HepG2 (cell line): Measurements from ENCODE around the gene C2orf49. TPM values are rescaled to one million over a fixed set of nuclear protein-coding genes. Genes with fewer than 3 reads are reported as not detected.
A peak's percentile ranks its signal among the peaks of the same experiment; 100 is the strongest.

Experiments
- BRD4 ChIP-seq: sonication (generic); formaldehyde crosslinking; IDR thresholded peaks from 2 replicates; pipeline ENCODE4 v1.4.0; 2020; ENCODE audit warnings: missing genetic modification reagents
- CEBPZ ChIP-seq: IDR thresholded peaks from 2 replicates; pipeline ENCODE4 v1.6.1; 2012; ENCODE audit warnings: low read length, improper control_type of control experiment
- DDIT3 ChIP-seq: sonication (generic); formaldehyde crosslinking; IDR thresholded peaks from 2 replicates; pipeline ENCODE4 v1.4.0; 2020; ENCODE audit warnings: mild to moderate bottlenecking, missing genetic modification reagents
- GABPA ChIP-seq, 2 experiments: IDR thresholded peaks; 2 replicates each; pipeline ENCODE4 v1.6.1; 2011 to 2016; ENCODE audit warnings: low read depth in 2 of 2, low read length in 1 of 2, missing biosample characterization in 1 of 2, missing genetic modification characterization in 1 of 2
- GZF1 ChIP-seq: sonication (generic); formaldehyde crosslinking; IDR thresholded peaks from 2 replicates; pipeline ENCODE4 v1.5.1; 2020; ENCODE audit warnings: mild to moderate bottlenecking, missing genetic modification reagents
- IKZF5 ChIP-seq: IDR thresholded peaks from 2 replicates; pipeline ENCODE4 v1.6.1; 2018; ENCODE audit warnings: missing genetic modification reagents, mild to moderate bottlenecking, missing compliant biosample characterization
- KAT2B ChIP-seq: fragments of 150-350 bp; IDR thresholded peaks from 2 replicates; pipeline ENCODE4 v1.6.1; 2014; ENCODE audit warnings: low read depth, low read length, borderline replicate concordance
- NAIF1 ChIP-seq: sonication (generic); formaldehyde crosslinking; IDR thresholded peaks from 2 replicates; pipeline ENCODE4 v1.5.0; 2020; ENCODE audit warnings: mild to moderate bottlenecking, missing genetic modification reagents, borderline replicate concordance
- PCBP1 ChIP-seq: fragments of 200-400 bp; formaldehyde crosslinking; IDR thresholded peaks from 2 replicates; pipeline ENCODE4 v1.6.1; 2017; ENCODE audit warnings: mild to moderate bottlenecking, low read depth, low read length, borderline replicate concordance
- POLR2A ChIP-seq, 2 experiments: IDR thresholded peaks; 2 replicates each; pipeline ENCODE4 v1.6.1; 2011; ENCODE audit warnings: low read depth in 2 of 2, low read length in 2 of 2, mild to moderate bottlenecking in 1 of 2, moderate library complexity in 1 of 2; ENCODE audit not compliant: insufficient read depth in 1 of 2
- RNF219 ChIP-seq: sonication (generic); formaldehyde crosslinking; IDR thresholded peaks from 2 replicates; pipeline ENCODE4 v1.5.0; 2020; ENCODE audit warnings: mild to moderate bottlenecking, missing genetic modification reagents
- RORA ChIP-seq: sonication (generic); formaldehyde crosslinking; IDR thresholded peaks from 2 replicates; pipeline ENCODE4 v1.5.0; 2020; ENCODE audit warnings: mild to moderate bottlenecking, missing genetic modification reagents, moderate library complexity
- ZBTB21 ChIP-seq: sonication (generic); formaldehyde crosslinking; IDR thresholded peaks from 2 replicates; pipeline ENCODE4 v1.4.0; 2020; ENCODE audit warnings: missing genetic modification reagents
- ZKSCAN8 ChIP-seq: IDR thresholded peaks from 2 replicates; pipeline ENCODE4 v1.6.1; 2016; ENCODE audit warnings: borderline replicate concordance, missing genetic modification reagents, missing compliant biosample characterization
- ZMAT3 ChIP-seq: sonication (generic); formaldehyde crosslinking; conservative IDR thresholded peaks from 2 replicates; pipeline ENCODE4 v1.7.0; 2021; ENCODE audit warnings: missing genetic modification reagents
- ZNF326 ChIP-seq: sonication (generic); formaldehyde crosslinking; IDR thresholded peaks from 2 replicates; pipeline ENCODE4 v1.4.0; 2020; ENCODE audit warnings: missing genetic modification reagents, borderline replicate concordance
- ZNF441 ChIP-seq: sonication (generic); formaldehyde crosslinking; IDR thresholded peaks from 2 replicates; pipeline ENCODE4 v1.7.0; 2021; ENCODE audit warnings: missing genetic modification reagents, borderline replicate concordance
- ZNF616 ChIP-seq: sonication (generic); formaldehyde crosslinking; IDR thresholded peaks from 2 replicates; pipeline ENCODE4 v1.5.0; 2020; ENCODE audit warnings: low read depth, mild to moderate bottlenecking, missing genetic modification reagents
- ZNF629 ChIP-seq: sonication (generic); formaldehyde crosslinking; conservative IDR thresholded peaks from 2 replicates; pipeline ENCODE4 v1.5.0; 2020; ENCODE audit warnings: missing genetic modification reagents
- ZNF782 ChIP-seq: sonication (generic); formaldehyde crosslinking; IDR thresholded peaks from 2 replicates; pipeline ENCODE4 v1.4.0; 2020; ENCODE audit warnings: missing genetic modification reagents, mild to moderate bottlenecking, borderline replicate concordance
- polyA plus RNA-seq, 8 experiments: library from polyadenylated mRNA; depleted of rRNA in 3 of 8; stranded (reverse) in 7 of 8; unstranded in 1 of 8; fragments of >200 nt; fragmentation: Illumina TruSeq in 4 of 8; extraction: Trizol in 4 of 8; gene quantifications; 2 replicates each; pipeline versions ENCODE4 v1.2.1 to v1.2.3, GENCODE V29; 2011 to 2016; ENCODE audit warnings: low read depth in 4 of 8, missing spikeins in 1 of 8, mixed read lengths in 1 of 8; ENCODE audit not compliant: insufficient read depth in 1 of 8
- total RNA-seq, 5 experiments: library from RNA; depleted of rRNA; stranded (reverse); fragments of >200 nt; fragmentation: Illumina TruSeq; extraction: Trizol; gene quantifications; 2 replicates each; pipeline ENCODE4 v1.2.3, GENCODE V29; 2016; ENCODE audit warnings: low read depth in 1 of 5

C2orf49 gene
- total and polyA plus RNA-seq, 2 of the 13 experiments (the other 11 are each of a cell fraction or from before 2014, with no cell fraction given), result 24.7 to 28.8 TPM

- TF ChIP-seq CEBPZ (no peak), ZNF782 (CRISPR knock-in tag) (no peak), ZKSCAN8 (CRISPR knock-in tag) (0 out of 2 replicates have a peak, but pooled peaks have one; percentile 39), IKZF5 (CRISPR knock-in tag) (no peak), GZF1 (CRISPR knock-in tag) (no peak), ZNF441 (CRISPR knock-in tag) (no peak; the same call in 1 of the 2 replicates), ZBTB21 (CRISPR knock-in tag) (no peak), ZNF616 (CRISPR knock-in tag) (no peak), POLR2A (IDR thresholded peaks at IDR 0.05; ENCODE audit: insufficient read depth in 1 of 2, low read depth in 2 of 2, low read length in 2 of 2) (no peak), RORA (CRISPR knock-in tag) (no peak), DDIT3 (CRISPR knock-in tag) (no peak), ZMAT3 (CRISPR knock-in tag) (no peak), RNF219 (no peak), KAT2B (no peak), NAIF1 (CRISPR knock-in tag) (no peak), PCBP1 (no peak), ZNF326 (CRISPR knock-in tag) (no peak), BRD4 (CRISPR knock-in tag) (no peak), ZNF629 (CRISPR knock-in tag) (no peak), GABPA (IDR thresholded peaks at IDR 0.05; ENCODE audit: low read depth, low read length) (no peak), GABPA (CRISPR knock-in tag; IDR thresholded peaks at IDR 0.05; ENCODE audit: low read depth) (peak; percentile 33; the same call in 1 of the 2 replicates)
Measured at GRCh38 chr2:105394951-105395611, 57.7 kb downstream of the C2orf49 start (continued).
